PC-9 (cell line): ENCODE measurements around the gene MT1G.

Source experiments
- EZH2 ChIP-seq: fragments of 200-600 bp; sonication (generic); IDR thresholded peaks from 2 replicates; pipeline ENCODE4 v1.8.0; 2017; ENCODE audit warnings: antibody characterized with exemption, low read depth
- TF ChIP-seq, protein P1 (sequence below): fragments of 200-600 bp; sonication (generic); conservative IDR thresholded peaks from 2 replicates; pipeline ENCODE4 v1.6.1; 2017; ENCODE audit warnings: mixed run types, antibody characterized with exemption, mild to moderate bottlenecking, moderate library complexity

DNA sequence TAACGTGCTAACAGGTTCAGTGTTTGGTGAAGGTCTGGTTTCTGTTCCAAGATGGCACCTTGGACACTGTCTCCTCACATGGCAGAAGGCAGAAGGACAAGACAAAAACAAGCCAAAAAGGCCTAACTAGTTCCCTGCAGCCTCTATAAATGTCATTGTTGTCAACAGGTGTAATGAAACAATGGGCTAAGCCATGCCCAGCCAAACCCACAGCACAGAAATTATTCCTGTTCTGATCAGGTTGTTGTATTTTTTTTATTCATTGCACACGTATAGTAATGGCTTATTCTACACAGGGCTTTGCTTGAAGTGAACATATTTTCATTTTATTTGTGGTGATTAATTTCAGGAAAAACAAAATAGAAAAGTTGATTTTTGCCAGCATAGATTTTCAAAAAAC, 45.9 kb upstream of the MT1G start:
- TF ChIP-seq, protein P1, sequence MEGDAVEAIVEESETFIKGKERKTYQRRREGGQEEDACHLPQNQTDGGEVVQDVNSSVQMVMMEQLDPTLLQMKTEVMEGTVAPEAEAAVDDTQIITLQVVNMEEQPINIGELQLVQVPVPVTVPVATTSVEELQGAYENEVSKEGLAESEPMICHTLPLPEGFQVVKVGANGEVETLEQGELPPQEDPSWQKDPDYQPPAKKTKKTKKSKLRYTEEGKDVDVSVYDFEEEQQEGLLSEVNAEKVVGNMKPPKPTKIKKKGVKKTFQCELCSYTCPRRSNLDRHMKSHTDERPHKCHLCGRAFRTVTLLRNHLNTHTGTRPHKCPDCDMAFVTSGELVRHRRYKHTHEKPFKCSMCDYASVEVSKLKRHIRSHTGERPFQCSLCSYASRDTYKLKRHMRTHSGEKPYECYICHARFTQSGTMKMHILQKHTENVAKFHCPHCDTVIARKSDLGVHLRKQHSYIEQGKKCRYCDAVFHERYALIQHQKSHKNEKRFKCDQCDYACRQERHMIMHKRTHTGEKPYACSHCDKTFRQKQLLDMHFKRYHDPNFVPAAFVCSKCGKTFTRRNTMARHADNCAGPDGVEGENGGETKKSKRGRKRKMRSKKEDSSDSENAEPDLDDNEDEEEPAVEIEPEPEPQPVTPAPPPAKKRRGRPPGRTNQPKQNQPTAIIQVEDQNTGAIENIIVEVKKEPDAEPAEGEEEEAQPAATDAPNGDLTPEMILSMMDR = no peak
- no peak for TF ChIP-seq EZH2
